ENCODE measurements around the gene STXBP3.
"Not testable (repeated sequence)": the region's sequence is repeated elsewhere in the genome, so short reads cannot be mapped to it uniquely, and the experiment has no call there.

Gene STXBP3

GRCh38 chr1:108729481-108729880, 17.0 kb upstream of the STXBP3 start:
- no peak for DNase-seq (ENCODE audit: low read depth in 2 of 2)

- no peak for DNase-seq (ENCODE audit: low read depth in 2 of 2)
Measured at GRCh38 chr1:108732398-108732797, 14.1 kb upstream of the STXBP3 start.

GRCh38 chr1:108734171-108734865, 12.2 kb upstream of the STXBP3 start:
- no peak for DNase-seq (ENCODE audit: low read depth in 2 of 2)

- DNase-seq (ENCODE audit: low read depth in 2 of 2), result no peak
Measured at GRCh38 chr1:108742253-108742652, 4.2 kb upstream of the STXBP3 start.

- DNase-seq (ENCODE audit: low read depth in 2 of 2), result no peak
Measured at GRCh38 chr1:108745980-108746381, 493 bp upstream of the STXBP3 start.

GRCh38 chr1:108747171-108747850, 837 bp downstream of the STXBP3 start:
- peak in 1 of 2 donors; percentile 11 for DNase-seq (ENCODE audit: low read depth in 2 of 2)

- no peak for DNase-seq (ENCODE audit: low read depth in 2 of 2)
Measured at GRCh38 chr1:108747898-108748297, 1.4 kb downstream of the STXBP3 start.

- no peak for DNase-seq (ENCODE audit: low read depth in 2 of 2)
Measured at GRCh38 chr1:108749081-108749480, 2.6 kb downstream of the STXBP3 start.

GRCh38 chr1:108750476-108751181, 4.2 kb downstream of the STXBP3 start:
- DNase-seq (ENCODE audit: low read depth in 2 of 2), result no peak

- no peak for DNase-seq (ENCODE audit: low read depth in 2 of 2)
Measured at GRCh38 chr1:108753363-108753762, 6.9 kb downstream of the STXBP3 start.

GRCh38 chr1:108758796-108759195, 12.3 kb downstream of the STXBP3 start:
- no peak for DNase-seq (ENCODE audit: low read depth in 2 of 2)

GRCh38 chr1:108767115-108767514, 20.6 kb downstream of the STXBP3 start:
- DNase-seq (ENCODE audit: low read depth in 2 of 2), result no peak

- no peak for DNase-seq (ENCODE audit: low read depth in 2 of 2)
Measured at GRCh38 chr1:108767708-108768107, 21.2 kb downstream of the STXBP3 start.

- DNase-seq (ENCODE audit: low read depth in 2 of 2), result no peak
Measured at GRCh38 chr1:108777839-108778238, 31.4 kb downstream of the STXBP3 start.

- no peak for DNase-seq (ENCODE audit: low read depth in 2 of 2)
Measured at GRCh38 chr1:108779455-108779854, 33.0 kb downstream of the STXBP3 start.

GRCh38 chr1:108780937-108781574, 34.6 kb downstream of the STXBP3 start:
- DNase-seq (ENCODE audit: low read depth in 2 of 2), result no peak

- not testable (repeated sequence) for DNase-seq (ENCODE audit: low read depth in 2 of 2)
Measured at GRCh38 chr1:108781575-108781944, 35.1 kb downstream of the STXBP3 start.

- DNase-seq (ENCODE audit: low read depth in 2 of 2), result no peak
Measured at GRCh38 chr1:108785264-108785663, 38.8 kb downstream of the STXBP3 start.

- DNase-seq (ENCODE audit: low read depth in 2 of 2), result no peak
Measured at GRCh38 chr1:108785880-108786279, 39.4 kb downstream of the STXBP3 start.

GRCh38 chr1:108791790-108792189, 45.3 kb downstream of the STXBP3 start:
- no peak for DNase-seq (ENCODE audit: low read depth in 2 of 2)

- DNase-seq (ENCODE audit: low read depth in 2 of 2), result no peak
Measured at GRCh38 chr1:108792420-108792819, 45.9 kb downstream of the STXBP3 start.

GRCh38 chr1:108799001-108799400, 52.5 kb downstream of the STXBP3 start:
- no peak for DNase-seq (ENCODE audit: low read depth in 2 of 2)
